MM.1S (cell line): ENCODE results near the gene COBLL1.

Experiments
- DNase-seq: peaks from one replicate; pipeline ENCODE4 v3.0.0-alpha.2; 2015
- H2AFZ ChIP-seq: fragments of 300-600 bp; sonication (generic); 2 replicates; pipeline ENCODE4 v1.6.0; 2016; ENCODE audit warnings: antibody characterized with exemption, low read length
- H3F3A ChIP-seq: fragments of 300-600 bp; sonication (generic); 2 replicates; pipeline ENCODE4 v1.6.1; 2016; ENCODE audit warnings: mild to moderate bottlenecking, antibody characterized with exemption, low read length, moderate library complexity, mixed read lengths; ENCODE audit not compliant: insufficient read depth
- H3K27ac ChIP-seq: fragments of 300-600 bp; sonication (generic); 2 replicates; pipeline ENCODE4 v1.5.1; 2016; ENCODE audit warnings: mild to moderate bottlenecking, low read length
- H3K27me3 ChIP-seq: fragments of 300-600 bp; sonication (generic); replicated peaks from 2 replicates; pipeline ENCODE4 v1.6.0; 2016; ENCODE audit warnings: low read length; ENCODE audit not compliant: insufficient read depth
- H3K36me3 ChIP-seq: fragments of 300-600 bp; sonication (generic); replicated peaks from 2 replicates; pipeline ENCODE4 v1.6.1; 2016; ENCODE audit warnings: mild to moderate bottlenecking, low read length, mixed read lengths; ENCODE audit not compliant: insufficient read depth
- H3K4me1 ChIP-seq: fragments of 300-600 bp; sonication (generic); 2 replicates; pipeline ENCODE4 v1.6.1; 2016; ENCODE audit warnings: low read length, mixed read lengths
- H3K4me2 ChIP-seq: fragments of 300-600 bp; sonication (generic); 2 replicates; pipeline ENCODE4 v1.6.0; 2016; ENCODE audit warnings: low read depth, low read length
- H3K4me3 ChIP-seq: fragments of 300-600 bp; sonication (generic); 2 replicates; pipeline ENCODE4 v1.5.1; 2016; ENCODE audit warnings: low read length, mixed read lengths
- H3K79me2 ChIP-seq: fragments of 300-600 bp; sonication (generic); 2 replicates; pipeline ENCODE4 v1.6.1; 2016; ENCODE audit warnings: mixed run types, low read length, mixed read lengths
- H3K9ac ChIP-seq: fragments of 300-600 bp; sonication (generic); 2 replicates; pipeline ENCODE4 v1.6.1; 2016; ENCODE audit warnings: low read length, mixed read lengths
- H3K9me2 ChIP-seq: fragments of 300-600 bp; sonication (generic); replicated peaks from 2 replicates; pipeline ENCODE4 v1.6.1; 2016; ENCODE audit warnings: mild to moderate bottlenecking, low read length, mixed read lengths; ENCODE audit not compliant: insufficient read depth
- H3K9me3 ChIP-seq: fragments of 300-600 bp; sonication (generic); replicated peaks from 2 replicates; pipeline ENCODE4 v1.6.1; 2016; ENCODE audit warnings: mild to moderate bottlenecking, low read length, mixed read lengths; ENCODE audit not compliant: insufficient read depth
- H4K20me1 ChIP-seq: fragments of 300-600 bp; sonication (generic); 2 replicates; pipeline ENCODE4 v1.6.1; 2016; ENCODE audit warnings: mild to moderate bottlenecking, low read length, moderate library complexity, mixed read lengths; ENCODE audit not compliant: insufficient read depth
- EZH2 ChIP-seq: fragments of 300-600 bp; sonication (generic); optimal IDR thresholded peaks from 2 replicates; pipeline ENCODE3; 2017; ENCODE audit warnings: low read depth, mild to moderate bottlenecking, antibody characterized with exemption, low read length, mixed read lengths
- EZH2phosphoT487 ChIP-seq: fragments of 300-600 bp; sonication (generic); IDR thresholded peaks from 2 replicates; pipeline ENCODE4 v1.6.1; 2018; ENCODE audit warnings: antibody characterized with exemption, low read length
- TF ChIP-seq, protein P1 (sequence below): fragments of 300-600 bp; sonication (generic); IDR thresholded peaks from 2 replicates; pipeline ENCODE4 v1.5.1; 2016; ENCODE audit warnings: antibody characterized with exemption, low read length, mixed read lengths

The COBLL1 gene

DNA sequence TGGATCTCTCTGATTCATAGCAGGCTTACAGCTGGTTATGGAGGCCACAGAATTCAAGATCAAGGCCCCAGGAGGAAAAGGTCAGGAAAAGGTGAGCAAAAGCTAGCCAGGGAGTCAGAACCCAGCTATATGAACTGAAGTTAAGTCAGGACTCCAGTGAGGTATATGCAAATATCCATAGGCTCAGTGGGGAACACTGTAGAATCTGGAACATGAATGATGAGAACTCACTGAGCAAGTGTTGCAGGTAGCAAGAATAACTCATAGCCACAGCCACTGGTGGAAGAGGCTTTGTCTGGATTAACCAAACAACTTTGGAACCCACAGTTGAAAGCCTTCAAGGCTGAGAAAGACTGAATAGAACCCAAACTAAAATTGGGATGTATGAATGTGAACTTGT, 24.7 kb downstream of the COBLL1 start:
- Histone ChIP-seq H3K27me3 (no peaks in the 10 kb centered on the region), H3K9me2 (no peaks in the 10 kb centered on the region), H3K4me2 (no peak overlapping the region), H3K79me2 (peaks cover 19% of the 10 kb centered on the region), H3K4me1 (0 out of 2 replicates have a peak, but pooled peaks cover 2% of the 10 kb centered on the region), H3K36me3 (no peaks in the 10 kb centered on the region), H3K9ac (no peak overlapping the region), H4K20me1 (no peaks in the 10 kb centered on the region), H2AFZ (no peak overlapping the region), H3K4me3 (no peak overlapping the region), H3K9me3 (no peaks in the 10 kb centered on the region), H3K27ac (no peak overlapping the region), H3F3A (no peaks in the 10 kb centered on the region)
- TF ChIP-seq EZH2phosphoT487 = no peak
- TF ChIP-seq EZH2 = no peak
- TF ChIP-seq, protein P1, sequence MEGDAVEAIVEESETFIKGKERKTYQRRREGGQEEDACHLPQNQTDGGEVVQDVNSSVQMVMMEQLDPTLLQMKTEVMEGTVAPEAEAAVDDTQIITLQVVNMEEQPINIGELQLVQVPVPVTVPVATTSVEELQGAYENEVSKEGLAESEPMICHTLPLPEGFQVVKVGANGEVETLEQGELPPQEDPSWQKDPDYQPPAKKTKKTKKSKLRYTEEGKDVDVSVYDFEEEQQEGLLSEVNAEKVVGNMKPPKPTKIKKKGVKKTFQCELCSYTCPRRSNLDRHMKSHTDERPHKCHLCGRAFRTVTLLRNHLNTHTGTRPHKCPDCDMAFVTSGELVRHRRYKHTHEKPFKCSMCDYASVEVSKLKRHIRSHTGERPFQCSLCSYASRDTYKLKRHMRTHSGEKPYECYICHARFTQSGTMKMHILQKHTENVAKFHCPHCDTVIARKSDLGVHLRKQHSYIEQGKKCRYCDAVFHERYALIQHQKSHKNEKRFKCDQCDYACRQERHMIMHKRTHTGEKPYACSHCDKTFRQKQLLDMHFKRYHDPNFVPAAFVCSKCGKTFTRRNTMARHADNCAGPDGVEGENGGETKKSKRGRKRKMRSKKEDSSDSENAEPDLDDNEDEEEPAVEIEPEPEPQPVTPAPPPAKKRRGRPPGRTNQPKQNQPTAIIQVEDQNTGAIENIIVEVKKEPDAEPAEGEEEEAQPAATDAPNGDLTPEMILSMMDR = no peak
- no peak for DNase-seq

DNA sequence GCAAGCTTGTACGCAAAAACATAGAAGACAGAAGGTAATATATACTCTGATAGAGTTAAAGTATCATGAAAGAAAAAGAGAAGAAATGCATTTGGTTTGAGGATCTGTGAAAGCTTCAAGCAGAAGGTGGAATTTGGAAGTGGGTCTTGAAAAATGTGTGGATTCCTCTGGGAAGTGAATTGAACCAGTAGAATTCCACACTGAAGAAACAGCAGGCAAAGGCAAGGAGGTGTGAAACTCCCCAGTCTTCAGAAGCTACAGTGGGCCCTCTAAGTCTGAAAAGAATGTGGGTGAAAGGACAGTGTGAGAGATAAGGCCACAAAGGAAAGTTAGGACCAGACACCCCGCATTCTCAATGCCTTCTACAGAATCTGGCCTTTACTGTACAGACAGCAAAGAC, 25.6 kb downstream of the COBLL1 start:
- Histone ChIP-seq H3F3A (no peaks in the 10 kb centered on the region), H3K4me3 (no peak overlapping the region), H3K27ac (no peak overlapping the region), H3K36me3 (no peaks in the 10 kb centered on the region), H3K9me2 (no peaks in the 10 kb centered on the region), H3K9ac (no peak overlapping the region), H3K4me1 (no peaks in the 10 kb centered on the region), H3K27me3 (no peaks in the 10 kb centered on the region), H4K20me1 (no peaks in the 10 kb centered on the region), H3K4me2 (no peak overlapping the region), H2AFZ (no peak overlapping the region), H3K79me2 (peaks cover 15% of the 10 kb centered on the region; the same call in 1 of the 2 replicates), H3K9me3 (no peaks in the 10 kb centered on the region)
- TF ChIP-seq, protein P1 = no peak
- TF ChIP-seq EZH2phosphoT487 (no peak), EZH2 (no peak)
- DNase-seq = no peak

DNA sequence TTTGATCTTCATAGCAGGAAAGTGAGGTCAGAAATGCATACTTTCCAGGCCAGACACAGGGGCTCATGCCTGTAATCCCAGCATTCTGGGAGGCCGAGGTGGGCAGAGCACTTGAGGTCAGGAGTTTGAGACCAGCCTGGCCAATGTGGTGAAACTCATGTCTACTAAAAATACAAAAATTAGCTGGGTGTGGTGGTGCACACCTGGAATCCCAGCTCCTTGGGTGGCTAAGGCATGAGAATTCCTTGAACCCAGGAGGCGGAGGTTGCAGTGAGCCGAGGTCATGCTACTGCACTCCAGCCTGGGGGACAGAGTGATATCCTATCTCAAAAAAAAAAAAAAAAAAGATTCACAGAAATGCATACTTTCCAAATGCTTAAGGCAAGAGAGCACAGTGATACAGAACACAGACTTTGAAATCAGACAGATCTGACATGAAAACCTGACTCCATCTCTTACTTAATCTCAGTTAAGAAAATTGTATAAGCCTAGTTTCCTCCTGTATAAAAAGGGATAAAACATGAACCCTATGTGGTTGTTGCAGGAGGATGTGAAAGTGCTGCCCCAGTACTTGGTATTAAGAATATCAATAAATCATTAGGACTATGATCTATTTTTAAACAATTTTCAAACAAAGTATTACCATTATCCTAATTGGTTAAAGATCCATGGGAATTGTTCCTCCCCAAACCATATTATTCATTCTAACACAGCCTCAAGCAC, 26.4 kb downstream of the COBLL1 start:
- Histone ChIP-seq H3K4me2 (no peak overlapping the region), H3K4me3 (no peak overlapping the region), H3K9me2 (no peaks in the 10 kb centered on the region), H3K36me3 (no peaks in the 10 kb centered on the region), H3K27me3 (no peaks in the 10 kb centered on the region), H4K20me1 (no peaks in the 10 kb centered on the region), H3K9me3 (no peaks in the 10 kb centered on the region), H3K27ac (no peak overlapping the region), H2AFZ (no peak overlapping the region), H3K9ac (no peak overlapping the region), H3K4me1 (no peaks in the 10 kb centered on the region), H3F3A (no peaks in the 10 kb centered on the region), H3K79me2 (peaks cover 15% of the 10 kb centered on the region; the same call in 1 of the 2 replicates)
- DNase-seq = no peak
- no peak for TF ChIP-seq EZH2phosphoT487
- TF ChIP-seq EZH2 = no peak
- TF ChIP-seq, protein P1 = no peak
